Fibroblast of the aortic adventitia (primary cell): ENCODE measurements around the gene PRRT4. TPM values are rescaled to one million over a fixed set of nuclear protein-coding genes. Genes with fewer than 3 reads are reported as not detected.

ENCODE experiments used
- DNase-seq: peaks from one replicate; pipeline ENCODE4 v3.0.0-alpha.2; 2010; ENCODE audit warnings: low read depth
- H3K4me3 ChIP-seq: 2 replicates; pipeline ENCODE4 v1.5.1; 2011; ENCODE audit warnings: low read depth, mild to moderate bottlenecking, control low read depth, low read length, moderate library complexity
- small RNA-seq: library from RNA; depleted of rRNA; stranded (forward); fragments of <200 nt; gene quantifications from one replicate; pipeline ENCODE3, GENCODE V24; 2012
- total RNA-seq: library from RNA; depleted of rRNA; stranded (reverse); fragments of >200 nt; gene quantifications from 2 replicates; pipeline ENCODE4 v1.2.3, GENCODE V29; 2012; ENCODE audit warnings: low replicate concordance
- TF ChIP-seq, protein P1 (sequence below): IDR thresholded peaks from 2 replicates; pipeline ENCODE4 v1.5.1; 2011; ENCODE audit warnings: mild to moderate bottlenecking, low read length, control low read depth, inconsistent platforms; ENCODE audit not compliant: insufficient read depth

PRRT4 gene
- total RNA-seq, 1 donor: 0.27 TPM

GRCh38 chr7:128303643-128304042 is 57.8 kb downstream of the PRRT4 start:
- TF ChIP-seq, protein P1, sequence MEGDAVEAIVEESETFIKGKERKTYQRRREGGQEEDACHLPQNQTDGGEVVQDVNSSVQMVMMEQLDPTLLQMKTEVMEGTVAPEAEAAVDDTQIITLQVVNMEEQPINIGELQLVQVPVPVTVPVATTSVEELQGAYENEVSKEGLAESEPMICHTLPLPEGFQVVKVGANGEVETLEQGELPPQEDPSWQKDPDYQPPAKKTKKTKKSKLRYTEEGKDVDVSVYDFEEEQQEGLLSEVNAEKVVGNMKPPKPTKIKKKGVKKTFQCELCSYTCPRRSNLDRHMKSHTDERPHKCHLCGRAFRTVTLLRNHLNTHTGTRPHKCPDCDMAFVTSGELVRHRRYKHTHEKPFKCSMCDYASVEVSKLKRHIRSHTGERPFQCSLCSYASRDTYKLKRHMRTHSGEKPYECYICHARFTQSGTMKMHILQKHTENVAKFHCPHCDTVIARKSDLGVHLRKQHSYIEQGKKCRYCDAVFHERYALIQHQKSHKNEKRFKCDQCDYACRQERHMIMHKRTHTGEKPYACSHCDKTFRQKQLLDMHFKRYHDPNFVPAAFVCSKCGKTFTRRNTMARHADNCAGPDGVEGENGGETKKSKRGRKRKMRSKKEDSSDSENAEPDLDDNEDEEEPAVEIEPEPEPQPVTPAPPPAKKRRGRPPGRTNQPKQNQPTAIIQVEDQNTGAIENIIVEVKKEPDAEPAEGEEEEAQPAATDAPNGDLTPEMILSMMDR: no peak
- no peak overlapping the region for H3K4me3 ChIP-seq
- no peak for DNase-seq

DNA sequence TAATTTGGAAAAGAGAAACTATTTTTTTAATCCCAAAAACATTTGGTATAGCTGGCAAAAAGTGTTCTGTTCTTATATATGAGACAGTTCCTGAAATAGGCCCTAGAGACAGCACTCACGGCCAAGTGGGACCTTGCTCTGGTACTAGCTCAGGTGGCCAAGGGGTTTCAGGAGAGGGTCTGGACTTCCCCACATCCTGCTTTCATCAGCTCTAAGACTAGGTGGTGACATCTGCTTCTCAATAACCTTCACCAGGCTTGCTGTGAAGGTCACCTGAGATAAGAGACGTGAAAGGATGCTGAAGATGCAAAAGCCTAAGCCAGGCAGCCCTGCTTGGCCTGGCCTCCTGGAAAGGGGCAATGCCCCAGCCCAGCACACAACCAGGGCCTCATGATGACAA is 58.4 kb downstream of the PRRT4 start:
- no peak for DNase-seq
- TF ChIP-seq, protein P1: no peak
- no peak overlapping the region for H3K4me3 ChIP-seq

DNA sequence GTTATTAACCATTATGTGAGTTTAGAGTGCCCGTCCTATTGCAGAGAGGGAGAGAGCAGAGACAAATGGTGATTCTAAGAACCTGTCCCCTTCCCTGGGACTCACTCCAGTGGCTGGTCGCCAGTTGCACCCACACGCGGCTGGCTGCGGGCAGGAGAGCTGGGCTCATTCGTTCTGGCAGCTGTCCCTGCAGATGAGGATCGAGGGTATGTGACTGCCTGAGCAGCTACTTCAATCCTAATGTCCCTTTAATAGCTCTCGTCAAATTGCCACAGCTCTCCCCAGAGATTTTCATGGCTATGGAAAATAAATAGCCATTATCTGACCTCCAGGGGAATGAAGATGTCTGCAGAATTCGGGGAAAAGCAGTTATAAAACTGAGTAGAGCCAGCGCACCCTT is 59.4 kb downstream of the PRRT4 start:
- no peak for DNase-seq
- no peak overlapping the region for H3K4me3 ChIP-seq
- TF ChIP-seq, protein P1: no peak

Small RNAs within 50 kb of the gene (small RNA-seq; reads per million reads assigned to genes)
- gene RNU7-27P: not detected

Other genes with a start within 250 kb of the PRRT4 start
- under 0.01 TPM in 1 of 2 replicates, not detected in the other for gene LEP, start 120.4 kb downstream of the PRRT4 start, total RNA-seq
- gene RBM28, start 17.8 kb downstream of the PRRT4 start, total RNA-seq: 14.7 and 66.7 TPM in 2 replicates
- gene IMPDH1, start 48.3 kb upstream of the PRRT4 start, total RNA-seq: 22.3 and 37.2 TPM in 2 replicates
- gene HILPDA, start 94.2 kb upstream of the PRRT4 start, total RNA-seq: 17.3 and 25.3 TPM in 2 replicates
- gene METTL2B, start 115.1 kb upstream of the PRRT4 start, total RNA-seq: 13.5 and 41.4 TPM in 2 replicates